ENCODE measurements around the gene TEKT2.

Gene TEKT2

GRCh38 chr1:36137776-36138175 lies 53.9 kb downstream of the TEKT2 start:
- no peaks in the 10 kb centered on the region for H3K9me3 Mint-ChIP-seq
- H3K36me3 Mint-ChIP-seq (ENCODE audit: low read depth) = peaks cover 17% of the 10 kb centered on the region
- H3K27me3 Mint-ChIP-seq (ENCODE audit: low read depth) = no peaks in the 10 kb centered on the region
- no peak overlapping the region for H3K4me3 Mint-ChIP-seq
- H3K27ac Mint-ChIP-seq = no peak overlapping the region
- H3K4me1 Mint-ChIP-seq (ENCODE audit: low read depth) = peaks cover 7% of the 10 kb centered on the region
